Measurements from ENCODE around the gene ATP11A. TPM values are rescaled to one million over a fixed set of nuclear protein-coding genes. Genes with fewer than 3 reads are reported as not detected.

The ATP11A gene
- total and polyA plus RNA-seq, 10 of the 15 experiments (the other 5 are each of a cell fraction or from before 2014, with no cell fraction given) = 1.4 to 69.6 (median 14.4) TPM

DNA sequence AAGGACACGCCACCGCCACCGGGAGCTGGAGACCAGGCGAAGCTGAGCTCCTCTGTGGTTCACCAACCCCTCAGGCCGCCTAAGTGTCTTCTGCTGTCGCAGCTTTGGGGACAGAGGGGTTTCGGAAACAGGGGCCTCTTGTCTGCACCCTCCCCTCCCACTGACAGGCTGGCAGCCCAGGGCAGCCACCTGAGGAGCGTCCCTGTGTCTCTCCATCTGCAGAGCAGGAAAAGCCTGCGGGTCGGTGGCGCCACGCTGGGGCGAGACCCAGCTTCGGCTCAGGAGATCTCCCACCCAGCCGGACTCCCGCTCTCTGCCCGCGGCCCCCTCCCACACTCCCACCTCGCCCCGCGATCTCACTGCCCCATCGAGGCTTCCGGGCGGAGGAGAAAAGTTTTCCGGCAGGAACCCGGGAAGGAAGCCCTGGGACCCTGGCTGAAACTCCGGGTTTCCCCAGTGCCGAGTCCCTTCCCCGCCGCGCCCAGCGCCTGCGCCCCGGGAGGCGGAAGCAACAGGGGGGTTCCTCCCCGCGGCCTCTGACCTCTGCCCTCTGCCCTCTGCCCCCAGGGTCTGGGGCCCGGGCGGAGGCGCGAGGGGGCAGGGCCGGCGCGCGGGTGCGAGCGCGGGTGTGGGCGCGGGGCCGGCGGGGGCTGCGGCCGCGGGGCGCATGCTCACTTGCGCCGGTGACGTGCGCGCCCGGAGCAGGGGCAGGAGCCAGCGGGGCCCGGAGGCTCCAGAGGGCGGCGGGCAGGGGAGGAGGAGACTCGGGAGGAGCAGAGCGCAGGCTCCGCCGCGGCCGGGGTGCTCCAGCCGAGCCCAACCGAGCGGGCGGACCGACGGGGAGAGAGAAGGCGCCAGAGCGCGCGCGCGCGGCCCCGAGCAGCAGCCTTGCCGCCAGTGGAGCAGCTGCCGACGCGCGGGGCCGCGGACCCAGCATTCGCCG, at the start of gene ATP11A (continued):
- TF ChIP-seq FOS (IDR thresholded peaks at IDR 0.05; ENCODE audit: borderline replicate concordance, extremely low read depth, insufficient read length) (no peak), NR2C1 (IDR thresholded peaks at IDR 0.05) (peak; percentile 100), SKIL (IDR thresholded peaks at IDR 0.05; ENCODE audit: low read depth, poor library complexity, severe bottlenecking) (no peak), EED (IDR thresholded peaks at IDR 0.05; ENCODE audit: low read depth) (no peak; the same call in 1 of the 2 replicates), STAT3 (IDR thresholded peaks at IDR 0.05; ENCODE audit: low read depth, low read length) (no peak), POLR2AphosphoS5 (IDR thresholded peaks at IDR 0.05; ENCODE audit: low read length) (no peak), YY1 (IDR thresholded peaks at IDR 0.05; ENCODE audit: low read depth, low read length) (no peak; the same call in 1 of the 2 replicates), NR2F1 (conservative IDR thresholded peaks at IDR 0.05) (peak; percentile 100), ZNF24 (IDR thresholded peaks at IDR 0.05) (no peak)
- TF ChIP-seq, protein P1, sequence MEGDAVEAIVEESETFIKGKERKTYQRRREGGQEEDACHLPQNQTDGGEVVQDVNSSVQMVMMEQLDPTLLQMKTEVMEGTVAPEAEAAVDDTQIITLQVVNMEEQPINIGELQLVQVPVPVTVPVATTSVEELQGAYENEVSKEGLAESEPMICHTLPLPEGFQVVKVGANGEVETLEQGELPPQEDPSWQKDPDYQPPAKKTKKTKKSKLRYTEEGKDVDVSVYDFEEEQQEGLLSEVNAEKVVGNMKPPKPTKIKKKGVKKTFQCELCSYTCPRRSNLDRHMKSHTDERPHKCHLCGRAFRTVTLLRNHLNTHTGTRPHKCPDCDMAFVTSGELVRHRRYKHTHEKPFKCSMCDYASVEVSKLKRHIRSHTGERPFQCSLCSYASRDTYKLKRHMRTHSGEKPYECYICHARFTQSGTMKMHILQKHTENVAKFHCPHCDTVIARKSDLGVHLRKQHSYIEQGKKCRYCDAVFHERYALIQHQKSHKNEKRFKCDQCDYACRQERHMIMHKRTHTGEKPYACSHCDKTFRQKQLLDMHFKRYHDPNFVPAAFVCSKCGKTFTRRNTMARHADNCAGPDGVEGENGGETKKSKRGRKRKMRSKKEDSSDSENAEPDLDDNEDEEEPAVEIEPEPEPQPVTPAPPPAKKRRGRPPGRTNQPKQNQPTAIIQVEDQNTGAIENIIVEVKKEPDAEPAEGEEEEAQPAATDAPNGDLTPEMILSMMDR (IDR thresholded peaks at IDR 0.05 in 2 of 3, conservative IDR thresholded peaks at IDR 0.05 in 1 of 3; ENCODE audit: control insufficient read depth in 2 of 3, extremely low read depth in 1 of 3, insufficient read depth in 1 of 3, low read depth in 3 of 3, low read length in 3 of 3) = peak in 2 of 3 experiments; percentile 5 to 11; a peak in 2 of 6 replicates
- TF ChIP-seq, protein P2, sequence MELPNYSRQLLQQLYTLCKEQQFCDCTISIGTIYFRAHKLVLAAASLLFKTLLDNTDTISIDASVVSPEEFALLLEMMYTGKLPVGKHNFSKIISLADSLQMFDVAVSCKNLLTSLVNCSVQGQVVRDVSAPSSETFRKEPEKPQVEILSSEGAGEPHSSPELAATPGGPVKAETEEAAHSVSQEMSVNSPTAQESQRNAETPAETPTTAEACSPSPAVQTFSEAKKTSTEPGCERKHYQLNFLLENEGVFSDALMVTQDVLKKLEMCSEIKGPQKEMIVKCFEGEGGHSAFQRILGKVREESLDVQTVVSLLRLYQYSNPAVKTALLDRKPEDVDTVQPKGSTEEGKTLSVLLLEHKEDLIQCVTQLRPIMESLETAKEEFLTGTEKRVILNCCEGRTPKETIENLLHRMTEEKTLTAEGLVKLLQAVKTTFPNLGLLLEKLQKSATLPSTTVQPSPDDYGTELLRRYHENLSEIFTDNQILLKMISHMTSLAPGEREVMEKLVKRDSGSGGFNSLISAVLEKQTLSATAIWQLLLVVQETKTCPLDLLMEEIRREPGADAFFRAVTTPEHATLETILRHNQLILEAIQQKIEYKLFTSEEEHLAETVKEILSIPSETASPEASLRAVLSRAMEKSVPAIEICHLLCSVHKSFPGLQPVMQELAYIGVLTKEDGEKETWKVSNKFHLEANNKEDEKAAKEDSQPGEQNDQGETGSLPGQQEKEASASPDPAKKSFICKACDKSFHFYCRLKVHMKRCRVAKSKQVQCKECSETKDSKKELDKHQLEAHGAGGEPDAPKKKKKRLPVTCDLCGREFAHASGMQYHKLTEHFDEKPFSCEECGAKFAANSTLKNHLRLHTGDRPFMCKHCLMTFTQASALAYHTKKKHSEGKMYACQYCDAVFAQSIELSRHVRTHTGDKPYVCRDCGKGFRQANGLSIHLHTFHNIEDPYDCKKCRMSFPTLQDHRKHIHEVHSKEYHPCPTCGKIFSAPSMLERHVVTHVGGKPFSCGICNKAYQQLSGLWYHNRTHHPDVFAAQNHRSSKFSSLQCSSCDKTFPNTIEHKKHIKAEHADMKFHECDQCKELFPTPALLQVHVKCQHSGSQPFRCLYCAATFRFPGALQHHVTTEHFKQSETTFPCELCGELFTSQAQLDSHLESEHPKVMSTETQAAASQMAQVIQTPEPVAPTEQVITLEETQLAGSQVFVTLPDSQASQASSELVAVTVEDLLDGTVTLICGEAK (IDR thresholded peaks at IDR 0.05; ENCODE audit: borderline replicate concordance) = 0 out of 2 replicates have a peak, but pooled peaks have one; percentile 34
- TF ChIP-seq, protein P3, sequence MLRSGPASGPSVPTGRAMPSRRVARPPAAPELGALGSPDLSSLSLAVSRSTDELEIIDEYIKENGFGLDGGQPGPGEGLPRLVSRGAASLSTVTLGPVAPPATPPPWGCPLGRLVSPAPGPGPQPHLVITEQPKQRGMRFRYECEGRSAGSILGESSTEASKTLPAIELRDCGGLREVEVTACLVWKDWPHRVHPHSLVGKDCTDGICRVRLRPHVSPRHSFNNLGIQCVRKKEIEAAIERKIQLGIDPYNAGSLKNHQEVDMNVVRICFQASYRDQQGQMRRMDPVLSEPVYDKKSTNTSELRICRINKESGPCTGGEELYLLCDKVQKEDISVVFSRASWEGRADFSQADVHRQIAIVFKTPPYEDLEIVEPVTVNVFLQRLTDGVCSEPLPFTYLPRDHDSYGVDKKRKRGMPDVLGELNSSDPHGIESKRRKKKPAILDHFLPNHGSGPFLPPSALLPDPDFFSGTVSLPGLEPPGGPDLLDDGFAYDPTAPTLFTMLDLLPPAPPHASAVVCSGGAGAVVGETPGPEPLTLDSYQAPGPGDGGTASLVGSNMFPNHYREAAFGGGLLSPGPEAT (IDR thresholded peaks at IDR 0.05; ENCODE audit: low read depth) = 0 out of 2 replicates have a peak, but pooled peaks have one; percentile 28
- TF ChIP-seq, protein P4, sequence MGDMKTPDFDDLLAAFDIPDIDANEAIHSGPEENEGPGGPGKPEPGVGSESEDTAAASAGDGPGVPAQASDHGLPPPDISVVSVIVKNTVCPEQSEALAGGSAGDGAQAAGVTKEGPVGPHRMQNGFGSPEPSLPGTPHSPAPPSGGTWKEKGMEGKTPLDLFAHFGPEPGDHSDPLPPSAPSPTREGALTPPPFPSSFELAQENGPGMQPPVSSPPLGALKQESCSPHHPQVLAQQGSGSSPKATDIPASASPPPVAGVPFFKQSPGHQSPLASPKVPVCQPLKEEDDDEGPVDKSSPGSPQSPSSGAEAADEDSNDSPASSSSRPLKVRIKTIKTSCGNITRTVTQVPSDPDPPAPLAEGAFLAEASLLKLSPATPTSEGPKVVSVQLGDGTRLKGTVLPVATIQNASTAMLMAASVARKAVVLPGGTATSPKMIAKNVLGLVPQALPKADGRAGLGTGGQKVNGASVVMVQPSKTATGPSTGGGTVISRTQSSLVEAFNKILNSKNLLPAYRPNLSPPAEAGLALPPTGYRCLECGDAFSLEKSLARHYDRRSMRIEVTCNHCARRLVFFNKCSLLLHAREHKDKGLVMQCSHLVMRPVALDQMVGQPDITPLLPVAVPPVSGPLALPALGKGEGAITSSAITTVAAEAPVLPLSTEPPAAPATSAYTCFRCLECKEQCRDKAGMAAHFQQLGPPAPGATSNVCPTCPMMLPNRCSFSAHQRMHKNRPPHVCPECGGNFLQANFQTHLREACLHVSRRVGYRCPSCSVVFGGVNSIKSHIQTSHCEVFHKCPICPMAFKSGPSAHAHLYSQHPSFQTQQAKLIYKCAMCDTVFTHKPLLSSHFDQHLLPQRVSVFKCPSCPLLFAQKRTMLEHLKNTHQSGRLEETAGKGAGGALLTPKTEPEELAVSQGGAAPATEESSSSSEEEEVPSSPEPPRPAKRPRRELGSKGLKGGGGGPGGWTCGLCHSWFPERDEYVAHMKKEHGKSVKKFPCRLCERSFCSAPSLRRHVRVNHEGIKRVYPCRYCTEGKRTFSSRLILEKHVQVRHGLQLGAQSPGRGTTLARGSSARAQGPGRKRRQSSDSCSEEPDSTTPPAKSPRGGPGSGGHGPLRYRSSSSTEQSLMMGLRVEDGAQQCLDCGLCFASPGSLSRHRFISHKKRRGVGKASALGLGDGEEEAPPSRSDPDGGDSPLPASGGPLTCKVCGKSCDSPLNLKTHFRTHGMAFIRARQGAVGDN (IDR thresholded peaks at IDR 0.05) = peak; percentile 95

All from GM12878 (cell line).